HEK293T (cell line): ENCODE measurements around the gene GATAD2B.

Source experiments
- CTCF ChIA-PET: fragments of 350-600 bp; formaldehyde crosslinking; extraction: SDS; loops from one replicate; lab custom pipeline; 2021; ENCODE audit warnings: antibody characterized with exemption, inconsistent platforms; lab: Yijun Ruan, JAX
- POLR2A ChIA-PET: fragments of 350-600 bp; formaldehyde crosslinking; extraction: SDS; loops from one replicate; lab custom pipeline; 2020; ENCODE audit warnings: antibody characterized with exemption, inconsistent platforms; lab: Yijun Ruan, JAX
- DNase-seq: peaks from one replicate; pipeline ENCODE4 v3.0.0; 2012; ENCODE audit warnings: mixed read lengths; ENCODE audit errors: extremely low spot score
- ARNT ChIP-seq: fragments of 450-650 bp; IDR thresholded peaks from 2 replicates; pipeline ENCODE4 v1.6.1; 2017; ENCODE audit warnings: mild to moderate bottlenecking
- BHLHE40 ChIP-seq: fragments of 450-650 bp; IDR thresholded peaks from 2 replicates; pipeline ENCODE4 v1.6.1; 2016; ENCODE audit warnings: mild to moderate bottlenecking, moderate library complexity, borderline replicate concordance
- CTBP1 ChIP-seq: fragments of 450-650 bp; IDR thresholded peaks from 2 replicates; pipeline ENCODE4 v1.6.1; 2016; ENCODE audit warnings: borderline replicate concordance
- ELF4 ChIP-seq: fragments of 450-650 bp; IDR thresholded peaks from 2 replicates; pipeline ENCODE4 v1.6.1; 2017; ENCODE audit warnings: antibody characterized with exemption
- FOXA1 ChIP-seq: fragments of 450-650 bp; IDR thresholded peaks from 2 replicates; pipeline ENCODE4 v1.6.1; 2016; ENCODE audit warnings: mild to moderate bottlenecking
- FOXK2 ChIP-seq: fragments of 450-650 bp; IDR thresholded peaks from 2 replicates; pipeline ENCODE4 v1.6.1; 2016; ENCODE audit warnings: mild to moderate bottlenecking
- FOXM1 ChIP-seq: fragments of 450-650 bp; IDR thresholded peaks from 2 replicates; pipeline ENCODE4 v1.6.1; 2017; ENCODE audit warnings: mild to moderate bottlenecking, borderline replicate concordance
- HDGF ChIP-seq: fragments of 450-650 bp; IDR thresholded peaks from 2 replicates; pipeline ENCODE4 v1.6.1; 2017; ENCODE audit warnings: antibody characterized with exemption, borderline replicate concordance
- L3MBTL2 ChIP-seq: fragments of 450-650 bp; conservative IDR thresholded peaks from 2 replicates; pipeline ENCODE4 v1.6.1; 2016; ENCODE audit warnings: mild to moderate bottlenecking
- LEF1 ChIP-seq: fragments of 450-650 bp; IDR thresholded peaks from 2 replicates; pipeline ENCODE4 v1.6.1; 2017; ENCODE audit warnings: mild to moderate bottlenecking, borderline replicate concordance
- NFRKB ChIP-seq: fragments of 450-650 bp; IDR thresholded peaks from 2 replicates; pipeline ENCODE4 v1.6.1; 2016; ENCODE audit warnings: mild to moderate bottlenecking, moderate library complexity
- PKNOX1 ChIP-seq: fragments of 450-650 bp; IDR thresholded peaks from 2 replicates; pipeline ENCODE4 v1.6.1; 2016
- SP1 ChIP-seq: fragments of 450-650 bp; IDR thresholded peaks from 2 replicates; pipeline ENCODE4 v1.6.1; 2017
- SUZ12 ChIP-seq: fragments of 450-650 bp; IDR thresholded peaks from 2 replicates; pipeline ENCODE4 v1.6.1; 2016; ENCODE audit warnings: mild to moderate bottlenecking
- TARDBP ChIP-seq: fragments of 450-650 bp; IDR thresholded peaks from 2 replicates; pipeline ENCODE4 v1.6.1; 2016
- ZNF384 ChIP-seq: fragments of 450-650 bp; IDR thresholded peaks from 2 replicates; pipeline ENCODE4 v1.6.1; 2016

GATAD2B gene

GRCh38 chr1:153778824-153779519 is 143.8 kb downstream of the GATAD2B start:
- no peak for DNase-seq
- ChIA-PET CTCF (interaction anchor here (0.6 kb wide), 1 partner anchor 168 kb away, joined by 3 read pairs; the partner anchor contains the start of gene DENND4B), POLR2A (interaction anchor here (0.9 kb wide), 1 partner anchor 211 kb away, joined by 3 read pairs; the partner anchor contains the start of gene RPS27)
- TF ChIP-seq SUZ12 (no peak), ZNF384 (no peak), FOXK2 (no peak)

GRCh38 chr1:153778051-153778823 is 144.5 kb downstream of the GATAD2B start:
- CTCF ChIA-PET: no interaction called here
- POLR2A ChIA-PET: no interaction called here
- no peak for DNase-seq
- no peak for TF ChIP-seq NFRKB
- TF ChIP-seq SP1: no peak
- no peak for TF ChIP-seq HDGF
- TF ChIP-seq SUZ12: no peak
- no peak for TF ChIP-seq FOXA1
- no peak for TF ChIP-seq PKNOX1
- no peak for TF ChIP-seq FOXK2
- TF ChIP-seq ARNT: no peak
- TF ChIP-seq BHLHE40: no peak
- no peak for TF ChIP-seq FOXM1

GRCh38 chr1:153777648-153778047 is 145.1 kb downstream of the GATAD2B start:
- POLR2A ChIA-PET: no interaction called here
- CTCF ChIA-PET: no interaction called here
- DNase-seq: no peak
- TF ChIP-seq FOXK2: no peak
- TF ChIP-seq FOXM1: no peak
- no peak for TF ChIP-seq ZNF384
- no peak for TF ChIP-seq SUZ12
- TF ChIP-seq L3MBTL2: no peak
- no peak for TF ChIP-seq CTBP1
- TF ChIP-seq SP1: no peak
- no peak for TF ChIP-seq PKNOX1

GRCh38 chr1:153776845-153777370 is 145.9 kb downstream of the GATAD2B start:
- no peak for DNase-seq
- ChIA-PET POLR2A (interaction anchor here (1.1 kb wide), 1 partner anchor 42 kb away, joined by 3 read pairs; no protein-coding TSS in a partner anchor), CTCF (no interaction called here)
- TF ChIP-seq NFRKB (no peak), PKNOX1 (no peak), L3MBTL2 (no peak), FOXK2 (no peak), ZNF384 (no peak), FOXA1 (no peak), ELF4 (no peak), CTBP1 (no peak), SUZ12 (no peak), BHLHE40 (no peak), ARNT (no peak), SP1 (no peak), LEF1 (no peak), HDGF (no peak), FOXM1 (no peak)

GRCh38 chr1:153776352-153776751 is 146.4 kb downstream of the GATAD2B start:
- ChIA-PET CTCF (interaction anchor here (1.1 kb wide), 1 partner anchor 95 kb away, joined by 3 read pairs; no protein-coding TSS in a partner anchor), POLR2A (interaction anchor here (1.1 to 1.6 kb wide), 4 partner anchors 42 to 147 kb away, joined by 3 to 9 read pairs (median 4); partner anchors contain the start of genes CHTOP and INTS3)
- no peak for DNase-seq
- no peak for TF ChIP-seq ELF4
- TF ChIP-seq CTBP1: no peak
- no peak for TF ChIP-seq FOXA1
- TF ChIP-seq FOXM1: no peak
- no peak for TF ChIP-seq LEF1
- no peak for TF ChIP-seq HDGF
- TF ChIP-seq NFRKB: no peak
- TF ChIP-seq SUZ12: no peak
- TF ChIP-seq L3MBTL2: no peak
- TF ChIP-seq TARDBP: no peak
- no peak for TF ChIP-seq PKNOX1
- TF ChIP-seq SP1: no peak
- TF ChIP-seq ARNT: no peak
- no peak for TF ChIP-seq FOXK2
